Medulla oblongata (tissue), 1 donor: ENCODE measurements around the gene CMPK1.

Experiments used
- DNase-seq: peaks from one replicate; pipeline ENCODE4 v3.0.0-alpha.2; 2015; ENCODE audit errors: extremely low spot score

Gene CMPK1

DNA sequence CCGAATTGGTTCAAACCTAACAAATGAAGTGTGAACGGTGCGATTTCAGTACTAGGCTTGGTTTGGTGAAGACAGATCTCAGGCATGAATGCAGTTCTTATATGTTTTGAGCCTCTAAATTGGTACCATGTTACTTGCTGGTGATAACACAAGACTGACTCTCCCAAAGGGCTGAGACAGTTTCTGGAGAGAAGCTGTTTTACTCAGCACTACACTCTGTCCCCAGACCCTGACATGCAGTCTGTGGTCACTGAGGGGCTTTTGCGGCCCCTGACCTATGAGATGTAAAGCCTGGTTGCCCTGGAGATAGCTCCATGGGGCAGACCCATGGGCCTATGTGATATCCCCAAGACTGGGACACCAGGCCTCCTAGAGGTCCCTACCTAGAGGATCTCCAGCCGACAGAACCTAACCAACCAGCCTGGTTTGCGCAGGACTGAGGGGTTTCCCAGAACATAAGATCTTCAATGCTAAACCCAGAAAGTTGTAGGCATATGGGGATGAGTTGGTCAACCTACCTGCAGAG, 63.1 kb downstream of the CMPK1 start:
- no peak for DNase-seq

DNA sequence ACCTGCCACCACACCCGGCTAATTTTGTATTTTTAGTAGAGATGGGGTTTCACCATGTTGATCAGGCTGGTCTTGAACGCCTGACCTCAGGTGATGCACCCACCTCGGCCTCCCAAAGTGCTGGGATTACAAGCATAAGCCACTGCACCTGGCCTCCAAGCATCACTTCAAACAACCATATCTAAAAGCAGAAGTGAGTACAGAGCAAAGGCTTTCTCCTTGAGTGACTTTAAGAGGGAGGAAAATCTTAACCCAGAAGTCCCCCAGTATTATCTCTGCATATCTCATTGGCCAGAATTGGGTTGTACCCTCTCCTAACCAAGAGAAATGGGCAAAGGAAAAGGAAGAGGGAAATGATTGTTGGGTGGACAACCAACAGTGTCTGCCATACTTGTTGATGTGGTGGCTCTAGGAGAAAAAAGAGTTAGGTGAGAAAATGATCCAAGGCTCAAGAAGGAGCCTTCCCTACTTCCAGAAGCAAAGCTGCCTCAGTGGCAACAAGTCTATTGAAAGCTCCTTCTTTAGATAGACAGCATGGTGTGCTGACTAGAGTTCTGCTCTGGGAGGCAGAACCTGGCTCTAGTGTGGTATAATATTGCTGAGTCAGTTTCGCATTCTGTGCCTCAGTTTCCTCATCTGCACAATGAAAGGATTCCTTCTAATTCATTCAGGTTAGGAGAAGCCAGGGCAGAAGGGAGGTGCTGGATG, 65.7 kb downstream of the CMPK1 start:
- DNase-seq: no peak

- no peak for DNase-seq
Observed at GRCh38 chr1:47399846-47400155, 66.2 kb downstream of the CMPK1 start.

- DNase-seq: no peak
Observed at GRCh38 chr1:47401761-47402160, 68.2 kb downstream of the CMPK1 start.

GRCh38 chr1:47402591-47402990, 69.0 kb downstream of the CMPK1 start:
- DNase-seq: no peak

DNA sequence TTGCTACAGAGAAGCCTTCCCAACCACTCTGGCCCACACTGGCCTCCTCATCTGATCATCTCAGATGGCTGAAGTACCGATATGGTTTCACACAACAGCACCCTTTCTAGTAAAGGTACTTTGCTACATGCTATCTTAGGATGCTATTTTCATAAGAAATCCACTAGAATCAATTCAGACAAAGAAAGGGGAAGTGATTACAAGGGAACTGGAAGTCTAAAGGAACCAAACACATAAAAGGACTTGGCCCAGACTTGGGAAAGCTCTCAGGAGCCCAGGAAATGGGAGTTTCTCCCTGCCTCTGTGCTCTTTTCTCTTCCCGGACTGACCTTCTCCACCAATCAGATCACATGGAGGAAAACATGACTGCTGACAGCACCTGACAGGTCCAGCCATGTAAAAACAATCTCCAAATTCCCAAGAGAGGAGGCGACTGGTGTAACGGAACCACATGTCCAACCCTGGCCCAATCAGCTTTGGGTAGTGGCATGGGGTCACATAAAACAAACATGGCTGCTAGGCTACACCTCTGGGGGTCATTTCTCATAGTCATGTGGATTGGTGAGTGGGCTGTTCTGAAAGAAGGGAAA, 69.8 kb downstream of the CMPK1 start:
- DNase-seq: no peak

GRCh38 chr1:47405697-47406096, 72.1 kb downstream of the CMPK1 start:
- no peak for DNase-seq

DNA sequence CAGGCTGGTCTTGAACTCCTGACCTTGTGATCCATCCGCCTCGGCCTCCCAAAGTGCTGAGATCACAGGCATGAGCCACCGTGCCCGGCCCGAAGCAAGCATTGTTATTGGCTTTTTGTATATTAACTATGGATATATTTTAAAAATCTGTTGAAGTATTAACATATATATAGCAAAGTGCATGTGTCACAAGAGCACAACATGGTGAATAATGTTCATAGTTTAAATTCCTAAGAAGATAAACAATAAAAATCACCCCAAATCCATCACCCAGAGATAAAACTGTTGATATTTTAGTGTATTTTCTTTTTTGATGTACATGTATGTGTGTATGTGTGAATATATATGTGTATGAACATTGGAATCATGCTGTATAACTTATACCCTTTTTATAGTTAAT, 73.4 kb downstream of the CMPK1 start:
- DNase-seq: no peak

DNA sequence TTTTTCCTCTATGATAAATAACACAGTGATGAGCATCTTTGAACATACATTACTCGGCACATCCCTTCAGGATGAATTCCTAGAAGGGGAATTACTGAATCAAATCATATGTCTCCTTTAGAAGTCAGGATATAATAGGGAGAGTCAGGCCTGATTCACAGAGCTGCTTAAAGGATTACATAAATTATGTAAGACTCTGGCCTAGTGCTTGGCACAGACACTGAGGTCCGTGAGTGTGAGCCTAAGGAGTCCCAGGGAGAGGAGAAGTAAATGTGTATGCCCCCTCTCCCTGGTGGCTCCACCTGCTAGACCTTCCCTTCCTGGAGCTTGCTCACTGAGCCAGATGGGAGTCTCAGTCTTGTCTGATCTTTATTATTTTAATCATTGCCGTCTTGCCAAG, 73.9 kb downstream of the CMPK1 start:
- no peak for DNase-seq

- DNase-seq: no peak
Observed at GRCh38 chr1:47409311-47410067, 75.9 kb downstream of the CMPK1 start.

- DNase-seq: no peak
Observed at GRCh38 chr1:47410068-47410455, 76.5 kb downstream of the CMPK1 start.

DNA sequence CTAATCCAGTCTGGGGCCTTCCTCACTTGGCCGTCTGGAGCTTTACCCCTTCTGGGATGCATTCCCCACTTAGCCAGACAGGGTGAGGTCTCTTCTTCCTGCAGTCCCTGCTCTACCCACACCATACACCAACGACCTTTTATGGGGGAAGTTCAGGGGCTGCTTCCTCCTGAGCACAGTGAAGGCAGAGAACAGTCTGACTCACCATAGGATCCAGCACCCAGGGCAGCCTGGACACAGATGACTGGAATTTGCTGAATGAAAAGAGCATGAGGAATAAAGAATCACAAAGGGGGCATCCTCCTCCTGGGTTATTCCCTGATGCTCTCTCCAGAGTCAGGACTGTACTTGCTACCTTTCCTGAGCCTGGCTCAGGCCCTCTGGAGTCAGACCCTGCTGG, 77.8 kb downstream of the CMPK1 start:
- DNase-seq: no peak

- DNase-seq: no peak
Observed at GRCh38 chr1:47412437-47412836, 78.8 kb downstream of the CMPK1 start.

GRCh38 chr1:47415728-47416318, 82.2 kb downstream of the CMPK1 start, which contains the start of gene FOXE3:
FOXE3 (plus strand) TSS chr1:47416285; CDS start chr1:47416316, 31 bp downstream.
- no peak for DNase-seq

DNA sequence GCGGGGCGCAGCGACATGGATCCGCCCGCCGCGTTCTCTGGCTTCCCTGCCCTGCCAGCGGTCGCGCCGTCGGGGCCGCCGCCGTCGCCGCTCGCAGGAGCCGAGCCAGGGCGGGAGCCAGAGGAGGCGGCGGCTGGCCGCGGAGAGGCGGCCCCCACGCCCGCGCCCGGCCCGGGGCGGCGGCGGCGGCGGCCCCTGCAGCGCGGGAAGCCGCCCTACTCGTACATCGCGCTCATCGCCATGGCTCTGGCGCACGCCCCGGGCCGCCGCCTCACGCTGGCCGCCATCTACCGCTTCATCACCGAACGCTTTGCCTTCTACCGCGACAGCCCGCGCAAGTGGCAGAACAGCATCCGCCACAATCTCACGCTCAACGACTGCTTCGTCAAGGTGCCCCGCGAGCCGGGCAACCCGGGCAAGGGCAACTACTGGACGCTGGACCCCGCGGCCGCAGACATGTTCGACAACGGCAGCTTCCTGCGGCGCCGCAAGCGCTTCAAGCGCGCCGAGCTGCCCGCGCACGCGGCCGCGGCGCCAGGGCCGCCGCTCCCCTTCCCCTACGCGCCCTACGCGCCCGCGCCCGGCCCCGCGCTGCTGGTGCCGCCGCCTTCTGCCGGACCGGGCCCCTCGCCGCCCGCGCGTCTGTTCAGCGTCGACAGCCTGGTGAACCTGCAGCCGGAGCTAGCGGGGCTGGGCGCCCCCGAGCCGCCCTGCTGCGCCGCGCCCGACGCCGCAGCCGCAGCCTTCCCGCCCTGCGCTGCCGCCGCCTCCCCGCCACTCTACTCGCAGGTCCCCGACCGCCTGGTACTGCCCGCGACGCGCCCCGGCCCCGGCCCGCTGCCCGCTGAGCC, 83.0 kb downstream of the CMPK1 start:
- no peak for DNase-seq

DNA sequence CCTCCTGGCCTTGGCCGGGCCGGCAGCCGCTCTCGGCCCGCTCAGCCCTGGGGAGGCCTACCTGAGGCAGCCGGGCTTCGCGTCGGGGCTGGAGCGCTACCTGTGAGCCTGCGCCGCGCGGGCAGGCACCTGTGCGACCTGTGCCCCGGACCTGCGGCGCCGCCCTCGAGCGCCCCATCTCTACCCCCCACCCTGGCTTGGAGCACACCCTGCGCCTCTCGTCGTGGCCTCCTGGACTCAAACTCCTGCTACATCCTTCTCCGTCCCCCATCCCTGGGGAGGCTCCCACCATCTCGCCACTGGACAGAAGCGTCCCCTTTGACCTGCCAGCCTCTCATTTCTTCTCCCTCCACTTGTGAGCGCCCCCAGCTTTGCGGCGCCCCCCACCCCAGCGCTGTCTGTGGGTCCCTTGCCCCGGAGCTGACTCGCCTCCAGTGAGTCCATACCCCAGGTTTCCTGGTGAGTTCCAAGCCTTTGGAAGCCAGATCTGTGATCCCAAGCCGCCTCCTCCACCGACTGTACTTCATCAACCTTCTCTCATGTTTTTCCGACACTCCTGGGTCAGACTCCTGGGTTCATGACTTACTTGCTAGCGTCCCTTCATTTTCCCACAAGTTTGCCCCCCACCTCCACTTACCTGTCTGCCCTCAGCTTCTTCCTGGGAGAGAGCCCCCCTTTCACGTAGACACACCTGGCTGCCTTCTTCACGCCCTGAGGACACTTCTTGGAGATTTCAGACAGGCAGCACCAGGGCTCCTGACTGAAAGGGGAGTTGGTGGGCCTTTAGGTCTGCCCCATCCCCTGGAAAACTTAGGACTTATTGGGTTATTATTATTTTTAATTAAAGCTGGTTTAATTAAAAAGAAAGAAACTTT, 83.8 kb downstream of the CMPK1 start:
- no peak for DNase-seq

DNA sequence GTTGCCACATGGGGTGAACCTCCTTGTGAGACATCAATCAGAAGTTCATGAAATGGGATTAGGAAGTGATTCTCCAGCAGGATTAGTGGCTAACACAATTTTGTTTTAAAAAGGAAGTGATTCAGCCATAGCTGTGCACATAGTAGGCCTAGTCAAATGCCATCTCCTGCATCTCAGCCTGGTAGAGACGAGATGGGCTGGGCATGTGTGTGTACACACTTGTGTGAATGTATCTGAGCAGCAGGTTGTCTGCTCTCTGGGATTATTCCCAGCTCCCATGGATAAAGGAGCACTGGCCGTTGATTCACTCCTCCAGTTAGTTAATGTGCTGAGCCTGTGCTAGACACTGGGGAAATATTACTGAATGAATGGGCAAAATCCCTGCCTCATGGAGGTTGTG, 84.5 kb downstream of the CMPK1 start:
- no peak for DNase-seq

GRCh38 chr1:47418681-47419325, 85.2 kb downstream of the CMPK1 start:
- DNase-seq: no peak

GRCh38 chr1:47420547-47420946, 87.0 kb downstream of the CMPK1 start:
- no peak for DNase-seq

- DNase-seq: no peak
Observed at GRCh38 chr1:47423872-47424271, 90.3 kb downstream of the CMPK1 start.
